ENCODE measurements around the gene DPP9.
A peak's percentile ranks its signal among the peaks of the same experiment; 100 is the strongest.
"Not testable (repeated sequence)": the region's sequence is repeated elsewhere in the genome, so short reads cannot be mapped to it uniquely, and the experiment has no call there.

The DPP9 gene

DNA sequence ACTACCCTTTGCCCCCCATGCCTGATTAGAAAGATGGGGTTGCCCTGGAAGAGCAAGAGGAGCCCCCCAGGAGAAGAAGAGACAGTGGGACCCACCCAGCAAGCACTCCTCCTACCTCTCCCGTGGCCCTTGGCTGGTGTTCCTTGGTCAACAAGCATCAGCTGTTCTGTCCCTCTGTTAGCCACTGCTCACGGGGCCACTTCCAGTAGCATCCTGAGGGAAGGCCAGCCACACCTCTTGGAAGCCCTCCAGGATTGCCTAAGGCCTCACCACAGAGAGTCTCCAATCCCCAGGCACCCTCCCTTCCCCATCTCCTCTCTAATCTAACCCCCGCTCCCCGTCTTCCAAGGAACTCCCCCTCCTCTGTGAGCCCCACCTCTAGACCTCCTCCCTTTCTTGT, 15.1 kb upstream of the DPP9 start:
- no peak for DNase-seq

GRCh38 chr19:4737955-4738600, 14.4 kb upstream of the DPP9 start:
- no peak for DNase-seq

GRCh38 chr19:4733755-4734345, 10.2 kb upstream of the DPP9 start:
- DNase-seq: no peak

- peak; percentile 57 for DNase-seq
Observed at GRCh38 chr19:4732680-4733114, 9.1 kb upstream of the DPP9 start.

- no peak for DNase-seq
Observed at GRCh38 chr19:4730740-4731171, 7.1 kb upstream of the DPP9 start.

DNA sequence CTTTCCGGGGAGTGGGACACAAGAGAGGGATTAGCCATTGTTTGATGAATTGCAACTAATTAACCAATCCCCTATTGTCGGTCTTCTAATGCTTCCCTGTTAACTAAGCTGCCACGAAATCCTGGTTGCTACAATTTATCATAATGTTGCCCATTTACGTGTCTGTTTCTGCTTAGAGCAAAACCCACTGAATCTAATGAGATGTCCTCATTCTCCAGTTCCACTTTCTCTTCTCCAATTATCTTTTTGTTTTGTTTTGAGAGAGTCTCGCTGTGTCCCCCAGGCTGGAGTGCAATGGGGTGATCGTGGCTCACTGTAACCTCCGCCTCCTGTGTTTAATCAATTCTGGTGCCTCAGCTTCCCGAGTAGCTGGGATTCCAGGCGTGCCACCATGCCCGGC, 5.2 kb upstream of the DPP9 start:
- no peak for DNase-seq

GRCh38 chr19:4722671-4723594, 709 bp downstream of the DPP9 start:
- DNase-seq: peak; percentile 47

DNA sequence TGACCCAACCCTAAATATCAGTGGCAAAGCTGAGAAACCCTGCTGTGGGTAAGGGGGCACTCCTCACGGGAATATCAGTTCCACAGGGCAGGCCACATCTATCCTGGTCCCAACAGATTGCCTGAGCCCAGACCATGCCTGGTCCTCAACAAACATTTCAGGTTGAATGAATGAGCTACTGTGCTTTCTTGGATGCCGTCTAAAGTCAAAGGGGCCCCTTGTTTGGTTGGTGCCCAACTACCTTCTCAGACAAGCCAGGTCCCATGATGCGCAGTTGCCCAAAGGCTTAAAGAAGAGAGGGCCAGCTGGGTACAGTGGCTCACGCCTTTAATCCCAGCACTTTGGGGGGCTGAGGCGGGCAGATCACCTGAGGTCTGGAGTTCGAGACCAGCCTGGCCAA, 2.4 kb downstream of the DPP9 start:
- no peak for DNase-seq

DNA sequence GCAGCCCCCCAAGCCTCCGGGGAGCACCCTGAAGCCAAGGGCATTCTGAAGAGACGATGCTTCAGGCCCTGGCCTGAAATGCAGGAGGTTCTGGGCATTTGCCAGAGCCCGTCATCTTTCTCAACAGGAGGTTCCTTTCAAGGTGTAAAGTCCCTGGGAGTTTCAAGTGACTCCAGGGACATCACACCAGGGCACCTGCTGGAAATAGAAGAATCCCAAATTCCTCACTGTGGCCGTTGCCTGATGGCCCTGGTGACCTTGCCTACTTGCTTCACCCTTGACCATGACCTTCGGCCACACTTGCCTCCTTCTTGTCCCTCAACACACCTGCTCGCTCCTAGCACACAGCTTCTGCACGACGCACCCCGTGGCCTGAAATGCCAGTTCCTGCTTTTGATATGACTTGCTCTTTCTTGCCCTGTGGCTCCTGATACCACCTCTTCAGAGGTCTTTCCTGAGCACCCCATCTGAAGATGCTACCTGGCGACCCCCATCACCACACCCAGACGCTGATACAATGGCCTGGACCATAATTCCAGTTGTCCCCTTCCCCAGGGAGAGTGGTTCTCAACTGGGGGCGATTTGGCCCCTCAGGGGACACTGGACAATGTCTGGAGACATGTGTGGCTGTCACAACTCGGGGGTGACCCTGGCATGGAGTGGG, 3.5 kb downstream of the DPP9 start:
- DNase-seq: no peak

- no peak for DNase-seq
Observed at GRCh38 chr19:4719499-4719866, 4.2 kb downstream of the DPP9 start.

DNA sequence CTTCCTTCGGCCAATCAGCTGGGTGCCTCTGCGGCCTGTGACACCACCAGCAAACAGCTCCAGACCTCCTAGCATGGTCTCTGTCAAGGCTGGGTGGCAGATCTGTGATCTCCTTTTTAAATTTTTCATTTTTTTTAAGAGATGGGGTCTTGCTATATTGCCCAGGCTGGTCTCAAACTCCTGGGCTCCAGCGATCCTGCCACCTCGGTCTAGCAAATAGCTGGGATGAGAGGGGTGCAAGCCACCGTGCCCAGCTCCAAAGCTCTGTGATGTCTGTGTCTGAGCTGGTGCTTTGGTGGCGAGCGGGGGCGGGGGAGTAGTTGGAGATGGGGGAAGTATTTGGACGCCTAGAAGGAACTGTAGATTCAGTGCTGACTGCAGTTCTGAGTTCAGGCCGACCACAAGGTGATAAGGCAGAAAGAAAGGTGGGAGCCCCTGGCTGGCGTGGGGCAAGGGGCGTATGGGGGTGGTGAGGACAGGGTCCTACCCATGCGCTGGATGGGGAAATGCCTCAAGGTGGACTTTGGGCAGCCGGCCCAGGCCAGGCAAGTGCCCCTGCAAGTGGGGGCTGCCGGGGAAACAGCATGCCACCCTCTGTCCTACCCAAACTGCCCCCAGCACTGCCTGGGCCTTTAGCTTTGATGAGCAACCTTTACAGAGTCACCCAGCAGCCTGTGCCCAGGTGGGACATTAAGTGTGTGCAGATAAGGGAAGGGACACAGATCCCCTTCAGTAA, 5.5 kb downstream of the DPP9 start:
- DNase-seq: no peak

DNA sequence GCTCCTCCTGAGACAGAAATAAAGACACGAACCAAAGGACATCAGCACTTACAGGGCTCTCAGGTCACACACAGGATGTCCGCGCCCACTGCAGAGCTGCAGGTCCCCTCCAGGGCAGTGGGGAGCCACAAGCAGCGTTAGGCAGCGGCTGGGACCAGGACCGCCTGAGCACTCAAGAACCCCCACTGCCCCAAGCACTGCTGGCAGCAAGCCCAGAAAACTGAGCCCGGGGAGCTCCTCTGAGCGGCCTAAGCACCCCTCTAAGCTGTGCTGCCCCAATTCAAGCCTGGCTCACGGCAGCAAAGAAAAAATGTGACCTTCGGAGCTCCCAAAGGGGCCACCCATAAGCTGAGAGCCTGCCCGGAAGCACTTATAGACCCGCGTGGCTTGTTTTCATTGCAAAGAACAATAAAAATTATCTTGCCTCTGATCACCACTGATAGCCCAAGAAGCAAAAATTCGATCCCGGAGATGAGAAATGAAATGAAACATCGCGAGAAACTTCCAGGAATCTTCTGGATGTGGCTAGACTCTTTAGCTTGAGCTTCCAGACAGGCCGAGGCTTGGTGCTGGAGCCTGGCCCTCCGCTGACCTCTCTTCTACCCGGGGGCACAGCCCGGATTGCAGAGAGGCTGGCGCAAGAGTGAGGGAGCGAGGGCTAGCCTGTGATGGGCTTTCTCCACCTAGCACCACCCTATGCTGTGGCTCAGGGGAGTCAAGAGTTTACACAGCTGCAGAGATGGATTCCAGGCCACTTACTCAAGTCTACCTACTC, 6.3 kb downstream of the DPP9 start:
- no peak for DNase-seq

DNA sequence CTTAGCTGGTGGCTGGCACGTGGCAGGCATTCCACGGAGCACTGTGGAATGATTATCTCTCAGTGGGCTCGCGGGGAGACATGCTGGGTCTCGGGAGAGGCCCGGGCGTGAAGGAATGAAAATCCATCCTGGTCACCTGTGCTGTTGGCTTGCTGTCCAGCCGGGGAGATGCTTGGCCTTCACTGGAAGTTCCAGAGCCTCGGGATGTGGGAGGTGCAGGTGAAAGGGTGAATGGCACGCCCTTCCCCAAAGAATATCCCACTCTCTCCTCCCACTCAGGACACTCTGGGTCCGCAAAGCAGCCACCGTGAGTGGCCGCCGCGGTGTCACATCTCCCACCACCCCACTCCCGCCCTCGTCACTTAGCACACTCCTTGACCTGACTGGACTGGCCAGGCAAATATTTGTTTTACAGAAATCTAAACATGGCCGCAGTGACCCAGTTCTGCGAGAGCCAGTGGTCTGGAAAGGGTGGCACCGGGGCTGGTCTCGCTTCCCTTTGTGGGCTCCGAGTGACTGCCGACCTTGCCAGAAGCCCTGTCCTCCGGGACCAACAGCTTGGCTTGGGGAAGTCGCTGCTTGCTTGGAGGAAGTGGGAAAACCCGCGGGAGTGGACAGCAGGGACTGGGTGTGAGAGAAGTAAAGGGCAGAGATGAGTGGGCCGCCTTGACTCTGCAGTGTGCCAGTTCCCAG, 8.0 kb downstream of the DPP9 start:
- no peak for DNase-seq

- DNase-seq: not testable (repeated sequence)
Observed at GRCh38 chr19:4715178-4715528, 8.5 kb downstream of the DPP9 start.

GRCh38 chr19:4714016-4714415, 9.6 kb downstream of the DPP9 start:
- DNase-seq: no peak

GRCh38 chr19:4713384-4713951, 10.2 kb downstream of the DPP9 start:
- no peak for DNase-seq

DNA sequence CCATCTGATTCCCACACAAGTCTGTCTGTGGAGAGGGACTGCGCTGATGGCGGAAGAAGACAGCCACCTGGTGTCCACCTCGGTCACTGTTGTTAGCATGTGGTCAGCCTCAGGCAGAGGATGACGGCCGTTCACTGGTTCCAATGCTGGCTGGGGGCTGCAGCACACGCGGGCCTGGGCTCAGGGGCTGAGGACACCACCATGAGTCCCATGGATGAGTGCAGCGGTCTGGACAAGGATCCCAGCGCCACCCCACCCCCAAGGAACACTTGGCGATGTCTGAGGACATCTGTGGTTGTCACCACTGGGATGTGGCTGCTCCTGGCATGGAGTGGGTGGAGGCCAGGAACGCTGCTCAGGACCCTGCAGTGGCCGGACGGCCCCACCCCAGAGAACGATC, 10.9 kb downstream of the DPP9 start:
- DNase-seq: no peak

DNA sequence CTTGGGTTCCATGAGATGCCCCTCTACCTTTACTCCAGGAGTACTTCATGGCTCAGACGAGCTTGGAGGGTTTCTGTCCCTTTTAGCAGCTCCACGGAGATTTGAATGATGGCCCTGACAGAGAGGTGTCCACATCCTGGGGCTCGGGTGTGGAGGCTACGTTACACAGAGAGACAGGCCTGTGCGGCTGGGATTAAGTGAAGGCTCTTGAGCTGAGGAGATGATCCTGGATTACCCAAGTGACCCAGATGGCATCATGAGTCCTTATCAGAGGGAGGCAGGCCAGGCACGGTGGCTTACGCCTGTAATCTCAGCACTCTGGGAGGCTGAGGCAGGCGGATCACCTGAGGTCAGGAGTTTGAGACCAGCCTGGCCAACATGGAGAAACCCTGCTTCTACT, 12.4 kb downstream of the DPP9 start:
- DNase-seq: no peak

- DNase-seq: no peak
Observed at GRCh38 chr19:4710281-4710600, 13.4 kb downstream of the DPP9 start.

DNA sequence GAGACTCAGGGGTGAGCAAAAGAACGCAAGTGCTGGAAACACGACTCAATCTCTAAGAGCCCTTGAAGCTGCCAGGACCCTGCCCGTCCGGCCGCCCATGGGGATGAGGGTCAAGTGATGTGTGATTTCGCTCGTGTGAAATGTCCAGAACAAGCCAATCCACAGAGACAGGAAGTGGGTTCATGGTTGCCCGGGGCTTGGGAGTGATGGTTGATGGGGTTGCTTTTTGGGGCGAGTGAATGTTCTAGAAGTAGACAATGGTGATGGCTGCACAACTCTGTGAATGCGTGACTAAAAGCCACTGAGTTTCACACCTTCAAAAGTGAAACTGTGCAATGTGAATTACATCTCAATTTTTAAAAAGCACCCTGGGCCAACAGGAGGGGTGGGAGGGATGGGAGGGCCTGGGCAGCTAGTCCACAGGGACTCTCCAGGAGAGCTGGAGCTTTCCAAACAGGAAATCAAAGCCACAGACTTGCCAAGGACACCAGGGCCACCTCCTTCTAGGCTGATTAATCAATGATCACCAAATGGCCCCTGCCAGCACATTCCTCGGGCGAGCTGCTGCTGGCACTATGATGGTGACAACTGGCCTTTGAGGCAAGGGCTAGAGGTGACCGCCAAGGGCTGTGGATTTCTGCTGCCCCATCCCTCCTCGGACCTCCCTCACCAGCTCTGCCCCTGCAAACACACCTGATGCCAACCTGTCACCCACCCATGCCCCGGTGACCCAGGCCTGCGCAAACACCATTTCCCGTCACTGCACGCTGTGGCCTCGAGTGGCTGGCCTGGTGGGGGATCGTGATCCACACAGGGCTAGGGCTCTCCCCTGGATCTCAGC, 14.0 kb downstream of the DPP9 start:
- DNase-seq: no peak

Measured in femur (tissue), 1 donor.